ENCODE data around the gene PTPRCAP.
A peak's percentile ranks its signal among the peaks of the same experiment; 100 is the strongest.

PTPRCAP gene

DNA sequence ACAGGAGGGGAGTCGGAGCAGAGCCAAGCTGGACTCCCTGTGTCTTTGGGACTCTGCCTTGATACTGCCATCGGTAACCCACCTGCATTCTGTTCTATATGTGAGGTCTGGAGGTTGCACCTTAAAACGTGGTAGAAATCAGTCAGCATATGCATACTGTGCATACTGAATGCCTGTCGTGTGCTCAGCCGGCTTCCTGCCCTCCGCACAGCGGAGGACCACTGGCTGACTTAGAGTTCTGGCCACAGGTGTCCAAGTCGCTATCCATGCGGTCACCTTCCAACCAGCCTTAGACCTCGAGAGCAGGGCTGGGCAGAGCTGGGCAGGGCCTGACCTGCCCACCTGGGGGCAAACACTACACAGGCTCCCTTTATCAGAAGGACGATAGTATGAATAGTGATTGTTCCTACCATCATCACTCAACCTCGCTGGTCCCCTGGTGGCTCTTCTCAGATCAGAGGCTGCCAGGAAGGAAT is 29.8 kb downstream of the PTPRCAP start:
- TF ChIP-seq CTCF (IDR thresholded peaks at IDR 0.05; ENCODE audit: insufficient read depth, low read length) (no peak), SPI1 (IDR thresholded peaks at IDR 0.05; ENCODE audit: borderline replicate concordance, low read depth) (no peak), GABPA (IDR thresholded peaks at IDR 0.05; ENCODE audit: low read depth) (no peak), POLR2AphosphoS5 (IDR thresholded peaks at IDR 0.05; ENCODE audit: low read depth) (no peak)
- H3K27me3 ChIP-seq (ENCODE audit: insufficient read depth, poor library complexity, severe bottlenecking) = no peaks in the 10 kb centered on the region
- peak overlapping the region; percentile 81 for H3K27ac ChIP-seq (replicated peaks)
- no peak for DNase-seq (ENCODE audit: low read depth in 1 of 2, low spot score in 1 of 2)
- H3K4me3 ChIP-seq (replicated peaks; ENCODE audit: insufficient read depth, low read length) = no peak overlapping the region

- Histone ChIP-seq H3K27ac (replicated peaks) (peak overlapping the region; percentile 81), H3K27me3 (ENCODE audit: insufficient read depth, poor library complexity, severe bottlenecking) (no peaks in the 10 kb centered on the region), H3K4me3 (replicated peaks; ENCODE audit: insufficient read depth, low read length) (no peak overlapping the region)
- TF ChIP-seq REST (IDR thresholded peaks at IDR 0.05; ENCODE audit: insufficient replicate concordance, low read depth) (no peak), POLR2AphosphoS5 (IDR thresholded peaks at IDR 0.05; ENCODE audit: low read depth) (no peak), GABPA (IDR thresholded peaks at IDR 0.05; ENCODE audit: low read depth) (no peak), SPI1 (IDR thresholded peaks at IDR 0.05; ENCODE audit: borderline replicate concordance, low read depth) (no peak), CTCF (IDR thresholded peaks at IDR 0.05; ENCODE audit: insufficient read depth, low read length) (no peak)
- DNase-seq (ENCODE audit: low read depth in 1 of 2, low spot score in 1 of 2) = no peak
Measured at GRCh38 chr11:67406969-67407687, 30.4 kb downstream of the PTPRCAP start.

GRCh38 chr11:67406420-67406968 is 31.0 kb downstream of the PTPRCAP start:
- TF ChIP-seq CTCF (IDR thresholded peaks at IDR 0.05; ENCODE audit: insufficient read depth, low read length) (no peak), GABPA (IDR thresholded peaks at IDR 0.05; ENCODE audit: low read depth) (no peak), SPI1 (IDR thresholded peaks at IDR 0.05; ENCODE audit: borderline replicate concordance, low read depth) (no peak), REST (IDR thresholded peaks at IDR 0.05; ENCODE audit: insufficient replicate concordance, low read depth) (no peak), POLR2AphosphoS5 (IDR thresholded peaks at IDR 0.05; ENCODE audit: low read depth) (no peak)
- DNase-seq (ENCODE audit: low read depth in 1 of 2, low spot score in 1 of 2) = no peak
- peak overlapping the region; percentile 94 for H3K27ac ChIP-seq (replicated peaks)
- H3K27me3 ChIP-seq (ENCODE audit: insufficient read depth, poor library complexity, severe bottlenecking) = no peaks in the 10 kb centered on the region
- H3K4me3 ChIP-seq (replicated peaks; ENCODE audit: insufficient read depth, low read length) = no peak overlapping the region

Data from HL-60 (cell line).